GM10248 (cell line): ENCODE measurements around the gene RTN4R.
"Not testable (repeated sequence)": the region's sequence is repeated elsewhere in the genome, so short reads cannot be mapped to it uniquely, and the experiment has no call there.

Experiments
- CTCF ChIA-PET: fragments of 300-600 bp; sonication (Branson Sonifier 250); formaldehyde crosslinking; extraction: SDS; loops from one replicate; lab custom pipeline; 2021; ENCODE audit warnings: antibody characterized with exemption; lab: Yijun Ruan, JAX
- POLR2A ChIA-PET: fragments of 350-650 bp; sonication (Branson Sonifier 250); formaldehyde crosslinking; extraction: SDS; loops from one replicate; lab custom pipeline; 2020; ENCODE audit warnings: antibody characterized with exemption; lab: Yijun Ruan, JAX
- DNase-seq: peaks from one replicate; pipeline ENCODE4 v3.0.0; 2012; ENCODE audit errors: extremely low spot score
- TF ChIP-seq, protein P1 (sequence below): IDR thresholded peaks from 2 replicates; pipeline ENCODE4 v1.5.1; 2012; ENCODE audit warnings: mild to moderate bottlenecking, low read depth; ENCODE audit errors: extremely low read depth, missing control alignments, control extremely low read depth

The RTN4R gene

DNA sequence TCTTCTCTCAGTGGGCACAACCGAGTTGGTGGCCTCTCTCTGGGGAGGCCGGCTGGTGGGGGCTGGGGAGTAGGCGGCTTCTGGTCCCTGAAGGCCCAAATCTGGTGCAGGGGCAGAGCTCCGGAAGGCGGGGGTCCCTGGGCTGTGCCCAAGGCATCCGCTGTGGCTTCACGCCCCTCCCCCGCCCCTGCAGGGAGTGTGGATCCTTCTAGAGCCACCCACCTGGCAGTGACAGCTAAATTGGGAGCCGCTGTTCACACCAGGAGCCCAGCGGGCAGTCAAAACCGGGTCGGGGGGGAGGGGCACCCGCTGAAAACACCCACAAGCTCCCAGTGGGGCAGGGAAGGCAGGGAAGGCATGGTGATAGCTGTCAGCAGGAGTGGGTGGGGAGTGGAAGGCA, 4.6 kb upstream of the RTN4R start:
- ChIA-PET POLR2A (no interaction called here), CTCF (no interaction called here)
- DNase-seq = no peak
- TF ChIP-seq, protein P1, sequence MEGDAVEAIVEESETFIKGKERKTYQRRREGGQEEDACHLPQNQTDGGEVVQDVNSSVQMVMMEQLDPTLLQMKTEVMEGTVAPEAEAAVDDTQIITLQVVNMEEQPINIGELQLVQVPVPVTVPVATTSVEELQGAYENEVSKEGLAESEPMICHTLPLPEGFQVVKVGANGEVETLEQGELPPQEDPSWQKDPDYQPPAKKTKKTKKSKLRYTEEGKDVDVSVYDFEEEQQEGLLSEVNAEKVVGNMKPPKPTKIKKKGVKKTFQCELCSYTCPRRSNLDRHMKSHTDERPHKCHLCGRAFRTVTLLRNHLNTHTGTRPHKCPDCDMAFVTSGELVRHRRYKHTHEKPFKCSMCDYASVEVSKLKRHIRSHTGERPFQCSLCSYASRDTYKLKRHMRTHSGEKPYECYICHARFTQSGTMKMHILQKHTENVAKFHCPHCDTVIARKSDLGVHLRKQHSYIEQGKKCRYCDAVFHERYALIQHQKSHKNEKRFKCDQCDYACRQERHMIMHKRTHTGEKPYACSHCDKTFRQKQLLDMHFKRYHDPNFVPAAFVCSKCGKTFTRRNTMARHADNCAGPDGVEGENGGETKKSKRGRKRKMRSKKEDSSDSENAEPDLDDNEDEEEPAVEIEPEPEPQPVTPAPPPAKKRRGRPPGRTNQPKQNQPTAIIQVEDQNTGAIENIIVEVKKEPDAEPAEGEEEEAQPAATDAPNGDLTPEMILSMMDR = no peak

DNA sequence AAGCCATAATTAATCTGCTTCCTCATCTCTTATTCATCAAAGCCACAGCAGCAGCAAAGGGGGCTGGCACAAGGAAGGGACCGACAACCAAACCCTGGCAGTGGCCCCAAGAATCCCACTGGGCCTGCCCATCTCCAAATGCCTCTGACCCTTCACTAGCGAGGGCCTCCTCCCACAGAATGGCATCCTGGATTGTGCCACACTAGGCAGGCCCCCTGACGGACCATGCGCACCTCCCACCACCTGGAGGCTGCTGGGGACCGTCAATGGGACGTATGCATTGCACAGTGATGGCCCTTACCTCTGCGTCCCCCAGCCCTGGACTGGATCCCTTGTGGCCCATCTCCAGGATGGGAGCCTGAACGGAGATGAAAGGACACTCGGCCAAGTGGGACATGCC, 4.1 kb upstream of the RTN4R start:
- POLR2A ChIA-PET = no interaction called here
- CTCF ChIA-PET = no interaction called here

DNA sequence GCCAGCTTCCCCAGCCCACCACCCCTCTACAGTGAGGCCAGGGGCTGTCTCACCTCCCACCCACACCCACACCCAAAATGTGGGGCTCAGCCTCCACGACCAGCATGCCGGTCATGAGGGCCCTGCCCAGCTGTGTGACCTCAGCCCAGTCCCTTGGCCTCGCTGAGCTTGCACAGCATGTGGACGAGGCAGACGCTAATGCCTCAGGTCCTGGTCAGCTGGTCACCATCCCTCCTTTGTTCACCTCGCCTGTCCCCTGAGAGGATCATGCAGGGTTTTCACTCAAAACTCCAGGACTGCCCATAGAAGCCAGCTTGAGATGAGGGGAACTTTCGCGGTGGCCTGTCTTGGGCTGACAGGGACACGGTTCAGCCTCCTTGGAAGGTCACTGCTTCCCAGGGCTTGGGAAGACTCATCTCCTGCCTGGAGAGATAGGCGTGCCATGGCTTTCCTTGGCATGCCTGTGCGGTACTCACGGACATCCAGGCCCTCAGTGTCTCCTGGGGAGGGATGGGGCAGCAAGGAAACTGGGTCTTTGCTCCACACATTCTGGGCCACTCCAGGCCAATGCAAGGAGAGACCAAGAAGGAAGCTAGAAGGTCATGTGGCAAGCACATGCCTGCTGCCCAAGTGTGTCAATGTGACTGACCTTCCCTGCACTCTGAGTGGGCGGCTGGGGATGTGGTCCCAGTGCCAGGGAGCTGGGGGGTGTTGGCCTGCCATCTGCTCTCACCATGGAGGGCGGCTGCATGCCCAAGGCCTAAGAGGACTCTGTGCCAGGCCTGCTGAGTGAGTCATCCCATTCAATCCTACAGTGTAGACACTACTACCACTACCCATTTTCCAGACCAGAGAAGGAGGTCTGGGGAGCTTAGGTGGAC, 3.2 kb upstream of the RTN4R start:
- no peak for DNase-seq
- ChIA-PET CTCF (interaction anchor here (1.1 kb wide), 1 partner anchor 12 kb away, joined by 4 read pairs; no protein-coding TSS in a partner anchor), POLR2A (no interaction called here)
- TF ChIP-seq, protein P1 = no peak

More for the DNA sequence above, 4.1 kb upstream of the RTN4R start:
- TF ChIP-seq, protein P1 = no peak
- no peak for DNase-seq

DNA sequence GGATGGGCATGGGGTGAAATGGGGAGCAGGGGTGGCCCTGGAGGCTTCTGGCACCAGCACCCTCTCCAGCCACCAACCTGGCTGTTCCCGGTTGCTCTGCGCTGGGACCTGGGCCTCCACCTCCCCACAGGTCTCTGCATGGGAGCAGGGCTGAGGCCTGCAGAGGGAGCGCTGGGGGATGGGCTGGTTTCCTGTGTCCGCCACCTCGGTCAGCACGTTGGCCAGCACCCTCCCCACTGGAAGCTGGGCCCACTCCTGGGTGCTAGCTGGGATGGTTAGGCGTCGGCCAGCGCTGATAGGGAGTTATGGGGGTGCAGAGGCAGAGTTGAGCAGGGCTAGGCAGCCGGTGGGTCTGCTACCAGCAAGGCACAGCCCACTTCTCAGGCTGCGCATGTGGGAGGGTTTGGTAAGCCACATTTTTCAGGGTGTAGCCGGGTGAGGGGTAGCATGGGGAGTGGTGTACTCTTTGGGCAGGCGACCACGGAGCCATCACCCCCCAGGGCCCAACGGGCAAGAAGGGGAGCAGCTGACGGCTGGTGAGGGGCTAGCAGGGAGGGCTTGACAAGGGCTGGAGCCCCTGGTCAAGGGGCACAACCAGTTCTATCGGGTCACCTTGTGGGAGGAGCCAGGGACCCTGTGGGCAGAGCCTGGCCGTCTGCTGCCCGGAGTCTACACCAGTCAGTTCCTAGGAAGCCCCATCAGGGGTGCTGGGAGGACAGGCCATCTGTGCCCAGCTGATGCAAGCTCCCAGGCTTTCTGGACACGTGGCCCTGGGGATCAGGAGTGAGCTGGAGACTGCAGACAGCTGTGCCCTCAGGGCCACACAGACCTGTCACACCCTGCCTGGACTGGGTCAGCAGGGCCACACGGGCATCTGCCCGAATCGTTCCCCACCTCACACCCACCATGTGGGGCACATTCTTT, 2.3 kb upstream of the RTN4R start:
- CTCF ChIA-PET = interaction anchor here (1.1 kb wide), 2 partner anchors 13 to 32 kb away, joined by 3 to 4 read pairs; no protein-coding TSS in a partner anchor
- POLR2A ChIA-PET, DNase-seq: not testable (repeated sequence)

DNA sequence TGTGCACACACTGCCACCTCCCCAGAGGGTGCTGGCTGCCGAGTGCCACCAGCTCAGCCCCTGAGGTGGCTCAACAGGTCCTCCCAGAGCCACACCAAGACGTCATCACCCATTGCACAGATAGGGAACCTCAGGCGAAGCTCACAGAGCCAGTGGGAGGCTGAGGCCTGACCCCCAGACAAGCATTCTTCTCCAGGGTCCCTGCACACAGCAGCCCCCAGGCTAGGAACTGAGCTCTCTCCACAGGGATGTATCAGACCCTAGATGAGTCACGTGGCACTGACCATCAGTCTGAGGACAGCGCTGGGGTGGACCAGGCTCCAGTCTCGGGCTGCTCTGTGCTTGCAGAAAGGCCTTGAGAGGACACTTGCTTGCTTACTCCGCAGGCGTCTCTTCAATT, 1.6 kb upstream of the RTN4R start:
- DNase-seq, POLR2A ChIA-PET: not testable (repeated sequence)
- CTCF ChIA-PET = interaction anchor here (1.0 to 1.1 kb wide), 3 partner anchors 14 to 194 kb away, joined by 3 read pairs; no protein-coding TSS in a partner anchor

DNA sequence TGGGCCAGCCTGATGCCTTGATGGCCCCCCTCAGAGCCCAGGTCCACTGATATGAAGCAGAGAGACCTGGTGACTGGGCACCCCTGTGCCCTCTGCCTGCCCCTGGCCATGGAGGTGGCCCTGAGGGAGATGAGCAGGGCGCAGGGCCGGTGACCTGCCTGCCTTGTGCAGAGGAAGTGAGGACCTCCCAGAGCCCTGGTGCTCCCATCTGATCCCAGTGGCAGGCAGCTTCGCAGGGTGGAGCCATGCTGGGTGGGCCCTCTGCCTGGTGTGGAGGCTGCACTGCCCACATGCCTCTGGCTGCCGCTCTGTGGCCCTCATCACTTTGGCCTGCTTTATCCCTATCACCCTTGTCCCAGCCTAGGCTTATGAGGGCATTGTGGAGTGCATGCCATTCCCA, 1.1 kb upstream of the RTN4R start:
- POLR2A ChIA-PET, DNase-seq: not testable (repeated sequence)
- CTCF ChIA-PET = interaction anchor here (0.6 to 1.1 kb wide), 5 partner anchors 14 to 194 kb away, joined by 3 to 8 read pairs (median 3); no protein-coding TSS in a partner anchor

DNA sequence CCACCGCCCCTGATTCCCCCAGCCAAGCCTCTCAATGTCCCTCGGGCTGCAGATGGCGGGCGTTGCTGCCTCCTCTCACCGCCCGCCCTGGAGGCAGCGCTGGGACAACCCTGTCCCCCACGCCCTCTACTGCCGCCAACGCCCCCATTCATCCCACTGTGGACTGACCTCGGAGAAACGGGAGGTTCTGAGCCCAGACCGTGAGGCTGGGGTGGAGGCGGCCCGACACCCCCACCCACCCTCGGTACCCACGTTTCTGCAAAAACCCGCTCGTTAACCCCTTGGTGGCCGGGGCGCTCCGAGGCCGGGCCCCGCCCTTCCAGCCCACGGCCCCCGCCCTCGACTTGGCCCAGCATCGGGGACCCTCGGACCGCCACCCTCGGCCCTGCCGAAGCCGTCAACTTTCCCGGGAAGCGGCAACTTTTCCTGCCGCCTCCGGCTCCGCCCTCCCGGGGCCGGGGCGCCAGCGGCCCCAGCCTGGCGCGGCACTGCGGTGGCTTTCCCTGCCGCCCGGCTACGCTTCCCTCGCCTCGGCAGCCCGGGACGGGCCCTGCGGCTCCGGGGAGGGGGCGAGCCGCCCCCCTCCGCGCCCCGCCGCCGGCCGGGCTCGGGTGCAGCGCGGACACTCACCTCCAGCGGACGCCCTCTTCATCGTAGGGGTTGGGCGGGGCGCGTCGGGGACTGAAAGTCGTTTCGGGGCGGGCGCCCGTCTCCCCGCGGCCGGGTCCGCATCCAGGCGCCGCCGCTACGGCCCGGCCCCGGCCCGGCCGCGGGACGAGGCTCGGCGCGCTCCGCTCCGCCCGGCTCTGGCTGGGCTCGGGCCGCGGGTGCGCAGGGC, 458 bp downstream of the RTN4R start:
- TF ChIP-seq, protein P1 = no peak
- ChIA-PET POLR2A (no interaction called here), CTCF (no interaction called here)
- no peak for DNase-seq

DNA sequence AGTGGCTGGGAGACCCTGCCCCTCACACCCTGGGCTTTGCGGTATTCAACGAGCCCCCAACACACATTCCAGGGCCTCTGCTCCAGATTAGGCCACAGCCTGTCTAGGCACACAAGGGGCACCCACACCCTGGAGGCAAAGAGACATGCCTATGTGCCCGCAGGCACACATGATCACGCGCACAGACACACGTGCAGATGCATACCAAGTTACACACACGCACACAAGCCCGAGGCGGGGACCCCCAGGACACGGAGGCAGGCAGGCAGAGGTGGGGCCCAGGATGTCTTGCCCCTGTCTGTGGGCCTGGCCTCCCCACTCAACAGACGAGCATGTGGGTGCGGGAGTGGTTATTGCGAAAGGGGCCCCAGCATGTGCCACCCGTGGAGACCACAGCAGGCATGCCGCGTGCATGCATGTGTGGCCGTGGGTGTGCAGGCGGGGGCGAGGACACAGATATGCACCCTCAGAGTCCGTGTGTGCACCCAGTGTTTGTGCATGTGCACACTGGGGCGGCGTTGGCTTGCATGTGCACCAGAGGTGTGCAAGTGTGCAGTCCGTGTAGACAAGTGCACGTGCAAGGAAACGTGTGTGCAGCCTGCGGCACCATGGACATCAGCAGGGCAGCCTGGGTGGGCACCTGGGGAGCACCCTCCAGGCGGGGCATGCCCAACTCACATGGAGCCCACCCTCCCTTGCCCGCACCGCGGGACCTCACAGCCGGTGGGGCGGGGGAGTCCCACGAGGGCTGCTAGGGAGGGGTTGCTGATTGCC, 1.3 kb downstream of the RTN4R start:
- DNase-seq, POLR2A ChIA-PET, CTCF ChIA-PET: not testable (repeated sequence)

DNA sequence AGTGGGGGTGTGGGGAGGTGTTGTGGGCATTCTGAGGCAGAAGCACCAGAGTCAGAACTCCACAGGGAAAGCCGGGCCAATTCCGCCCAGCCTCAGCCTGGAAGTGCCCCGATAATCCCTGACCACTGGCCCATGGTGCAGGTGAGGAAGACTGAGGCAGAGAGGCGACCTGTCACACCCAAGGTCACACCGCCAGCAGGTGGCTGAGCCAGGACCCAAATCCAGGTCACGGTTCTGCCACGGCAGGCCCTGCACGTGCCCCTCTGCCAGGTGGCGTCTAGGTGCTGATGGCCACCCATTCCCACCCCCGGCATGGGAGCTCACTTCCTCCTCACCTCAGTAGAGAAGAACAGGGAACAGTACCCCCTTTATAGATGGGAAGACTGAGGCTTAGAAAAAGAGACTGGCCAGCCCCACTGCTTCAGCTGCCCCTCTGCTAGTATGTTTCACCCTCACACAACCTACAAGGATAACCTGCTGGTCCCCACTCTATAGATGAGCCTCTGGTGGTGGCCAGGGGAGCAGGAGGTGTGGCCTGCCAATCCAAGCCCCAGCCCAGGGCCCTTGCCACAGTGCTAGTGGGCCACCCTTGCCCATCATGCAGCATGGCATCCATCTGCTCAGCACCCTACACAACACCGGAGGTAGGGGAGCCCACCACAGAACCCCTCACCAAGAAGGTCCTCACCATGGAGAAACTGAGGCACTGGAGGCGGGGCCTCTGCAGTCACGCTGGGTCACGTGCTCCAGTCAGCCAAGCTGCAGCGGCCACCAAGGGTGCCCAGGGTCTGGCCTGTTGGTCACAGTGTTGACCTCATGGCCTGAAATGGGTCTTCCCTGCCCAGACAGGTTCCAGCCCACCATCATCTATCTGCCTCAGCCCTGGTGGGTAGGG, 2.1 kb downstream of the RTN4R start:
- POLR2A ChIA-PET = not testable (repeated sequence)

More for the DNA sequence above, 2.1 kb downstream of the RTN4R start:
- CTCF ChIA-PET, DNase-seq: not testable (repeated sequence)
